ENCODE results near the gene MYH3. TPM values are rescaled to one million over a fixed set of nuclear protein-coding genes. Genes with fewer than 3 reads are reported as not detected.

The MYH3 gene
- 2.8 TPM for total RNA-seq
- long read RNA-seq = 0 reads

GRCh38 chr17:10657148-10657547 is at the start of gene MYH3:
TSS of gene MYH3 (minus strand) at chr17:10657309. CDS start at chr17:10655064, 2,245 bp downstream.
- TF ChIP-seq CTCF (IDR thresholded peaks at IDR 0.05) = no peak
- Histone ChIP-seq H3K36me3 (no peaks in the 10 kb centered on the region), H3K27ac (no peak within 1 kb of the TSS), H3K27me3 (no peaks in the 10 kb centered on the region), H3K4me3 (no peak within 1 kb of the TSS), H3K9me3 (no peaks in the 10 kb centered on the region), H3K4me1 (no peaks in the 10 kb centered on the region)
- DNase-seq (no peak), ATAC-seq (no peak)
- intact Hi-C loops (cut with DNase I) = no loop called here

- no peak for DNase-seq
- peaks cover 58% of the 10 kb centered on the region for H3K36me3 ChIP-seq
- H3K9me3 ChIP-seq = no peaks in the 10 kb centered on the region
- H3K4me3 ChIP-seq = no peak overlapping the region
- H3K4me1 ChIP-seq = peaks cover 9% of the 10 kb centered on the region
- no peak overlapping the region for H3K27ac ChIP-seq
- TF ChIP-seq CTCF (IDR thresholded peaks at IDR 0.05) = no peak
- no peak for ATAC-seq
- no peaks in the 10 kb centered on the region for H3K27me3 ChIP-seq
- intact Hi-C loops (cut with DNase I) = no loop called here
Observed at GRCh38 chr17:10705727-10706126, 48.6 kb upstream of the MYH3 start.

DNA sequence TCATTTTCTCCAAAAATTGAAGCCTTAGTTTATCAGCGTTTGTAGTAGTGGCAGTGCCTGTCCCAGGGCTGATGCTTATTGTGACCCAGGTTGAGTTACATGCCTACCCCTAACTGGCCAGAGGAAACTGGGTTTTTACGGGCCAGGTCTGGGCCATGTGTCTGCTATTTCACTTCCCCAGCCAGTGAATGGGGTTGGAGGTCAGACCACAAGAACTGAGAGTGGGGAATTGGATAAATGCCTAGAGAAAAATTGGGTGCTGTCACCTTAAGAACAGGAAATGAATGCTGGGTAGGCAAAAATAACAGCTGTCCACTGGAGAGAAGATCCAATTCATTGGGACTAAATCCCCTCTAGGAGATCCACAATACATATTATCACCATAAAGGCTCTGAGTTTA is 45.5 kb upstream of the MYH3 start:
- Histone ChIP-seq H3K9me3 (no peaks in the 10 kb centered on the region), H3K27me3 (no peaks in the 10 kb centered on the region), H3K4me3 (no peak overlapping the region), H3K36me3 (peaks cover 28% of the 10 kb centered on the region), H3K4me1 (peaks cover 24% of the 10 kb centered on the region), H3K27ac (no peak overlapping the region)
- DNase-seq = no peak
- TF ChIP-seq CTCF (IDR thresholded peaks at IDR 0.05) = no peak
- intact Hi-C loops (cut with DNase I) = no loop called here
- ATAC-seq = peak; percentile 71

DNA sequence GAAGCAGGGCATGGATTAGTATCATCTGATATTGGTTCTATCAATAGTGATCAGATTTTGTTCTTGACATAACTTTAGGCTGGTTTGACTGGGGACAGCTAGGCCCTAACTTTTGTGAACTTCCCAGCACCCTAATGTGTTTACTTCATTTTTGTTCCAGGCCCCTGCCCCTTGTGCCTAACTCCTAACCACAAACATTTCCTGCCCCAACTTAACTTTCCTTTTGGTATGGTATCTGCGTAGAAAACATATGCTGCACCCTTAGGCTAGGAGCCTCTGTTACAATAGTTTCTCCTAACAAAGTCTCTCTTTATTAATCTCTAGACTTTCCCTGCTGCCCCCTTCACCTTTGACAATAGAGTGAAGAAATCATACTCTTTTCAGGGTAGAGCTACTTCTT is 42.7 kb upstream of the MYH3 start:
- intact Hi-C loops (cut with DNase I) = no loop called here
- H3K27me3 ChIP-seq = no peaks in the 10 kb centered on the region
- H3K36me3 ChIP-seq = peaks cover 5% of the 10 kb centered on the region
- H3K9me3 ChIP-seq = no peaks in the 10 kb centered on the region
- peaks cover 30% of the 10 kb centered on the region for H3K4me1 ChIP-seq
- DNase-seq (no peak), ATAC-seq (no peak)
- TF ChIP-seq CTCF (IDR thresholded peaks at IDR 0.05) = no peak
- no peak overlapping the region for H3K4me3 ChIP-seq
- H3K27ac ChIP-seq = no peak overlapping the region

DNA sequence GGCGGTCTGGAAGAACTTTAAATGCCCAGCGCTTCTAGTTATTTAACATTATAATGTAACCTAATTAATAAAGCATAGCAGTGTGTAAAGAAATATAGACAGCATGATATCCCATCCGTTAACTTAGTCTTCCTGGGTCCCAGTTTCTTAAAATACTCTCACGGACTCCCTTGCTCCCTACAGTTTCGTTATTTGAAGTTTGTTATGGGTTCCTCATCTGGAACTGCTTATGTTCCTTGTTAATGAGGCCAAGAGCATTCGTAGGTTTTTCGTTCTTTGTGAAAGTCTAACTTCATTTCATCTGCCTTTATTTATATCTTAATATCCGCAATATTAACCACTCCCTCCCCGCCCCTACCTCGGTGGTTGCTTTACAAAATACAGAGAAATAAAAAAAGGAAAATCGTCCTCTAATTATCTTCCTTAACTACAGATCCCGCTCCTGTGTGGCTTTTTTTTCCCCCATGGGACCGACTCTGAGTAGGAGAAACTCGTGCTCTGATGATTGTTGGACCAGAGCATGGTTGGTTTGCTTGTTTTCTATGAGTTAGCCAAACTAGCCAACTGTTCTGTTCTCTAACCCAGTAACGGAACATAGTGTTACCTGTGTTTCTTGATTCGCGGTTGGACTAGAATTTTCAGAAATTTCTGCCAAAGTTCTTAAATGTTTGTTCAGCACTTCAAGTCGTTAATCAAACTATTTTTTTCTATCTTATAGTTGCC is 41.1 kb upstream of the MYH3 start:
- H3K4me3 ChIP-seq = peak overlapping the region; percentile 90
- ATAC-seq = no peak
- peaks cover 30% of the 10 kb centered on the region for H3K4me1 ChIP-seq
- H3K36me3 ChIP-seq = peaks cover 20% of the 10 kb centered on the region
- H3K27me3 ChIP-seq = no peaks in the 10 kb centered on the region
- peak overlapping the region; percentile 96 for H3K27ac ChIP-seq
- TF ChIP-seq CTCF (IDR thresholded peaks at IDR 0.05) = no peak
- DNase-seq = no peak
- H3K9me3 ChIP-seq = no peaks in the 10 kb centered on the region
- intact Hi-C loops (cut with DNase I) = no loop called here

Data from upper lobe of right lung (tissue), 1 donor.